ENCODE data around the gene RAI1.

Gene RAI1

GRCh38 chr17:17701658-17702057 is 20.4 kb downstream of the RAI1 start (continued):
- TF ChIP-seq TSHZ2 (CRISPR knock-in tag; IDR thresholded peaks at IDR 0.05) (no peak), ZC3H10 (CRISPR knock-in tag; IDR thresholded peaks at IDR 0.05) (no peak), ZNF565 (CRISPR knock-in tag; conservative IDR thresholded peaks at IDR 0.05; ENCODE audit: low read depth) (no peak)

- TF ChIP-seq GLIS3 (CRISPR knock-in tag; IDR thresholded peaks at IDR 0.05) (no peak), ZNF8 (CRISPR knock-in tag; IDR thresholded peaks at IDR 0.05) (no peak), RARB (CRISPR knock-in tag; IDR thresholded peaks at IDR 0.05) (no peak), CSDC2 (CRISPR knock-in tag; IDR thresholded peaks at IDR 0.05) (no peak), POU6F1 (CRISPR knock-in tag; IDR thresholded peaks at IDR 0.05; ENCODE audit: borderline replicate concordance, low read depth) (no peak), PPARA (CRISPR knock-in tag; IDR thresholded peaks at IDR 0.05; ENCODE audit: borderline replicate concordance) (no peak), ZC3H10 (CRISPR knock-in tag; IDR thresholded peaks at IDR 0.05) (no peak), TCF4 (CRISPR knock-in tag; IDR thresholded peaks at IDR 0.05; ENCODE audit: borderline replicate concordance) (no peak), ZFP30 (CRISPR knock-in tag; IDR thresholded peaks at IDR 0.05) (no peak), TSHZ2 (CRISPR knock-in tag; IDR thresholded peaks at IDR 0.05) (no peak), CSRNP3 (CRISPR knock-in tag; IDR thresholded peaks at IDR 0.05) (no peak), CREB5 (CRISPR knock-in tag; IDR thresholded peaks at IDR 0.05; ENCODE audit: low read depth) (no peak), TOX (CRISPR knock-in tag; IDR thresholded peaks at IDR 0.05; ENCODE audit: borderline replicate concordance) (no peak), ISL1 (CRISPR knock-in tag; IDR thresholded peaks at IDR 0.05) (no peak), ZNF565 (CRISPR knock-in tag; conservative IDR thresholded peaks at IDR 0.05; ENCODE audit: low read depth) (no peak), SNAI2 (CRISPR knock-in tag; IDR thresholded peaks at IDR 0.05) (no peak)
- ATAC-seq: no peak
These were observed 21.3 kb downstream of the RAI1 start for GRCh38 chr17:17702449-17703139.

GRCh38 chr17:17703140-17703919 is 22.1 kb downstream of the RAI1 start:
- no peak for ATAC-seq
- no peak for TF ChIP-seq ZFP3 (CRISPR knock-in tag; IDR thresholded peaks at IDR 0.05)
- TF ChIP-seq ISL1 (CRISPR knock-in tag; IDR thresholded peaks at IDR 0.05): no peak
- no peak for TF ChIP-seq ZNF70 (CRISPR knock-in tag; IDR thresholded peaks at IDR 0.05)
- TF ChIP-seq CSRNP3 (CRISPR knock-in tag; IDR thresholded peaks at IDR 0.05): no peak
- TF ChIP-seq TOX (CRISPR knock-in tag; IDR thresholded peaks at IDR 0.05; ENCODE audit: borderline replicate concordance): no peak
- no peak for TF ChIP-seq PPARA (CRISPR knock-in tag; IDR thresholded peaks at IDR 0.05; ENCODE audit: borderline replicate concordance)
- no peak for TF ChIP-seq ZFP30 (CRISPR knock-in tag; IDR thresholded peaks at IDR 0.05)
- no peak for TF ChIP-seq RARB (CRISPR knock-in tag; IDR thresholded peaks at IDR 0.05)
- TF ChIP-seq CREB5 (CRISPR knock-in tag; IDR thresholded peaks at IDR 0.05; ENCODE audit: low read depth): no peak
- TF ChIP-seq ZNF8 (CRISPR knock-in tag; IDR thresholded peaks at IDR 0.05): no peak
- no peak for TF ChIP-seq TSHZ2 (CRISPR knock-in tag; IDR thresholded peaks at IDR 0.05)

Data from SK-N-SH treated with all-trans-retinoic acid at 6 μM for 48 hours (cell line).